GM21447 (cell line): ENCODE data around the gene NCAM1.
"Not testable (repeated sequence)": the region's sequence is repeated elsewhere in the genome, so short reads cannot be mapped to it uniquely, and the experiment has no call there.

ENCODE experiments used
- ATAC-seq: cut with Tn5 transposase; IDR thresholded peaks from one replicate; pipeline ENCODE4 v1.9.1; 2021; ENCODE audit not compliant: unreplicated experiment

Gene NCAM1

GRCh38 chr11:113018913-113019312 lies 57.7 kb downstream of the NCAM1 start:
- no peak for ATAC-seq

- no peak for ATAC-seq
Measured at GRCh38 chr11:113019711-113020110, 58.5 kb downstream of the NCAM1 start.

- no peak for ATAC-seq
Measured at GRCh38 chr11:113021111-113021510, 59.9 kb downstream of the NCAM1 start.

GRCh38 chr11:113022262-113022661 lies 61.0 kb downstream of the NCAM1 start:
- no peak for ATAC-seq

GRCh38 chr11:113023228-113023627 lies 62.0 kb downstream of the NCAM1 start:
- no peak for ATAC-seq

GRCh38 chr11:113023986-113024385 lies 62.8 kb downstream of the NCAM1 start:
- ATAC-seq: no peak

- ATAC-seq: no peak
Measured at GRCh38 chr11:113026778-113027177, 65.6 kb downstream of the NCAM1 start.

GRCh38 chr11:113034576-113034975 lies 73.4 kb downstream of the NCAM1 start:
- ATAC-seq: no peak

GRCh38 chr11:113035708-113036107 lies 74.5 kb downstream of the NCAM1 start:
- ATAC-seq: no peak

- no peak for ATAC-seq
Measured at GRCh38 chr11:113043698-113044097, 82.5 kb downstream of the NCAM1 start.

- no peak for ATAC-seq
Measured at GRCh38 chr11:113045146-113045545, 83.9 kb downstream of the NCAM1 start.

GRCh38 chr11:113046866-113047265 lies 85.6 kb downstream of the NCAM1 start:
- ATAC-seq: no peak

- ATAC-seq: no peak
Measured at GRCh38 chr11:113048820-113049768, 87.9 kb downstream of the NCAM1 start.

- ATAC-seq: not testable (repeated sequence)
Measured at GRCh38 chr11:113053042-113053441, 91.8 kb downstream of the NCAM1 start.

- no peak for ATAC-seq
Measured at GRCh38 chr11:113057038-113057437, 95.8 kb downstream of the NCAM1 start.

GRCh38 chr11:113059548-113059947 lies 98.3 kb downstream of the NCAM1 start:
- no peak for ATAC-seq

- no peak for ATAC-seq
Measured at GRCh38 chr11:113065330-113065729, 104.1 kb downstream of the NCAM1 start.

- ATAC-seq: no peak
Measured at GRCh38 chr11:113072237-113072858, 111.1 kb downstream of the NCAM1 start.

- no peak for ATAC-seq
Measured at GRCh38 chr11:113073290-113073953, 112.2 kb downstream of the NCAM1 start.

- ATAC-seq: no peak
Measured at GRCh38 chr11:113075586-113076095, 114.4 kb downstream of the NCAM1 start.

- no peak for ATAC-seq
Measured at GRCh38 chr11:113077379-113077778, 116.2 kb downstream of the NCAM1 start.
